Endometrium (tissue), 2 donors: ENCODE measurements around the gene MAN1A1.

Source experiments
- FAIRE-seq: peaks from 2 replicates; lab custom pipeline; 2012; peaks lifted over from hg19 to GRCh38; lab: Jason Lieb, UNC
- donor health status: control.
- donor health status: control.

The MAN1A1 gene

GRCh38 chr6:119233312-119233984 lies 116.1 kb downstream of the MAN1A1 start:
- FAIRE-seq: no peak

GRCh38 chr6:119231394-119231793 lies 118.2 kb downstream of the MAN1A1 start:
- FAIRE-seq: no peak

DNA sequence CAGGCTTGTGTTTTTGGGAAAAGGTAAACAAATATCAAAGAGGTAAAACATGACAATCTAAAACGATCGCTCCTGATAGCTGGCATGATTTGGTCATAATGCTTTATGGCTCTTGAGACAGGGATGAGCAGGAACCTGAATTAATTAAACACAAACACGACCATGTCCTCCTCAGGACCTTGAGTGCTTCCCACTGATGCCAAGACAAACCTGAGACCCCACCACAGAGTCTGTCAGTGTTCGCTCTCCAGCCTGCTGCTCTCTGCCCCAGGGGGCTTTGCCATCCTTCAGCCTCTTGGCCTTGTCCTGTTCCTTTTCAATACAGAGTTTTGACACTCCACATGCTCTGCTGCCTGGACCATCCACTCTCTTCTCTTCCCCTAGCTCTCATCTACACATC lies 119.4 kb downstream of the MAN1A1 start:
- FAIRE-seq: no peak

DNA sequence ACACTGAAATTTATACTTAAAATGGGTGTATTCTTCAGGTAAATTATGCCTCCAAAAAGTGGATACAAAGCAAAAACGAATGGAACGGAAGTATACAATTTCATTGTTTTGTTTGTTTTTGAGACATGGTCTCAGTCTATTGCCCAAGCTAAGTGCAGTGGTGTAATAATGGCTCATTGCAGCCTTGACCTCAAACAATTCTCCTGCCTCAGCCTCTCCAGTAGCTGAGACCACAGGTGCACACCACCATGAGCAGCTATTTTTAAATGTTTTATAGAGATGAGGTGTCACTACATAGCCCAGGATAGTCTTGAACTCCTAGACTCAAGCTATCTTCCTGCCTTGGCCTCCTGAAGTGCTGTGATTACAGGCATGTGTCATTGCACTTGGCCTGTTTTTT lies 122.2 kb downstream of the MAN1A1 start:
- no peak for FAIRE-seq

GRCh38 chr6:119226089-119226488 lies 123.5 kb downstream of the MAN1A1 start:
- FAIRE-seq: no peak

DNA sequence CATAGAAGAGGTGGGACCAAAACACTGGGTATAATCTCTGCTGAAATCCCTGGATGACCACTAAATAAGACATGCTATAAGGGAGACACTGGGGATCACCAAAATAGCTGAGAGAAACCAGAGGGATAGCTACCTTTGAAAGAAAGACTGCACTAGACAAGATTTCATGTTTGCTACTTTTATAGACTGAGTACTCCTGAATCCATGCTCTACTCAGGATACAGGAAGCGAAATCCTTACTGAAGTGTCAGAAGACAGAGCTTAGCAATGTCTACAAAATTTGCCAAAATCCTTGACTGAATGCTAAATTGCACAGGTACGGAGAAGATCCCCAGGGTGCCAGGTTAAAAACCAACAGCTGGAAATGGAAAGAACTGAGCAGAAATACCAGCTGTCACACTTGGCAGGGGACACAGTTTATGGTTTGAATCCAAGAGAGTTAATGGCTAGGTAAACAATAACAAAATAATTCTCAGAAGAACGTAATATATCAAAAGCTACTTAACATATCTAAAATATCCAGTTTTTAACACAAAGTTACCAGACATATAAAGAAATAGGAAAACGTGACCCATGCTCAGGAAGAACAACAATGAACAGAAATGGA lies 125.4 kb downstream of the MAN1A1 start:
- FAIRE-seq: no peak

GRCh38 chr6:119220452-119220851 lies 129.1 kb downstream of the MAN1A1 start:
- no peak for FAIRE-seq

- FAIRE-seq: no peak
Measured at GRCh38 chr6:119218548-119218947, 131.0 kb downstream of the MAN1A1 start.

DNA sequence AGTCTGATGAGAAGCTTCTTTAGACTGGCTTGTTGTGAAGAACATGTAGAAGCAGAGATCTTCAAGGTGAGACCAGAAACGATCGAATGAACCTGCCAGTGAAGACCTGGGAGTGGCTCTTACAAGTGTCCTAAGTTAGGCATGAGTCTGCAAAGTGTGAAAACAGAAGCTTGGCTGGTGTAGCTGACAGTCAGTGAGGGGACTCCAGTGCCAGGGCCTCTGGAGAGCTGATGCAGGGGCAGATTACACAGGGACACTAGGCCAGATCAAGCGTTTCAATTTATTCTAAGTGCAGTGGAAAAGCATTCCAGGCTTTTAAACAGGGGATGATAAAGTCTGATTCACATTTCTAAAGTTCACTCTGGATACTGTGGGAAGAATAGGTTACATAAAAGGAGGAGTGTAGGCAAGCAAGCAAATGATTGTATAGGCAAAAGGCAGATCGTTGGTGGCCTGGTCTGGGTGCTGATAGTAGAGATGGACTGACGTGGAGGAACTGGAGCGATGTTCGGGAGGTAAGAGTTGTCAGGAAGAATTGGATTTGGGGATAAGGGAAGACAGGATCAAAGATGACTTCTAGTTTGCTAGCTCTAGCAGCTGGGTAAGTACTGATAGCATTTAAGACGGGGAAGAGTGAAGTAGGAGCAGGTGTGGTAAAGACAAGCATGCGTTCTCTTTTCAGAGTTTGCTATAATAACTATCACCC lies 133.5 kb downstream of the MAN1A1 start:
- FAIRE-seq: no peak

DNA sequence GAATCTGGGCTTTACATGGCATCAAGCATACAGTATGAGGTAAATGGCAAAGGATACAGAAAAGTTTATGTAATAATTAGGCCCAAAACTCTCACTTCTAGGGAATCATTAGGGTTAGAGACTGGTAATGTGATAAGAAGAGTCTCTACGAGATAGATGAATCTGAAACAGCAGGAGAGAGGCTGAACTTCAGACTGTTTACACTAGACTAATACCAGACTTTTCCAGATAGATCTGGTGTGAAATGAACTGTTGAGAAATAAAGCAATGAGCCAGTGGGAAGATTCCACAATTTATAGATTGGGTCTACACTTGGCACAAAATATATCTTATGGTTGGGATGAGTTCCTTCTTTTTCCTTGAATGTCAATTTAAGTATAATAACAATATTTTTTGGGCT lies 134.3 kb downstream of the MAN1A1 start:
- no peak for FAIRE-seq

GRCh38 chr6:119210596-119210995 lies 139.0 kb downstream of the MAN1A1 start:
- FAIRE-seq: no peak

- FAIRE-seq: no peak
Measured at GRCh38 chr6:119209452-119210205, 139.9 kb downstream of the MAN1A1 start.

GRCh38 chr6:119207971-119208725 lies 141.4 kb downstream of the MAN1A1 start:
- peak; percentile 90 for FAIRE-seq

DNA sequence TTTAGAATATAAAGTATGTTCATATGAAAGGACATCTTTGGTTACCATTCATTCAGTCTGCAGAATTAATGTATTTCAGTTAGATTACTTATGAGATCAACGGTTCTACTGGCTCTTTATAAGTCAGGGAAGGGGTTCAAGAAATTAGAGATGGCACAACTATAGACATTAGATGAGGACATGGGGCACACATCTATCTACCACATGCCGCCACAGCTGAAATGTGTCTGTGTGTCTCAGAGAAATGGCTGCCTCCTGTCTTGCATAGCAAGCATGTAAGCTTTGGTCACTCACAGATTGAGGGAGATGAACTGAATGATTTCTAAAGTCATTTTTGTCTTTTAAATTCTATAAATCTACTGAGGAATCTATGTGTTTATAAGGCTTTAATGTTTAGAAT lies 142.2 kb downstream of the MAN1A1 start:
- no peak for FAIRE-seq

DNA sequence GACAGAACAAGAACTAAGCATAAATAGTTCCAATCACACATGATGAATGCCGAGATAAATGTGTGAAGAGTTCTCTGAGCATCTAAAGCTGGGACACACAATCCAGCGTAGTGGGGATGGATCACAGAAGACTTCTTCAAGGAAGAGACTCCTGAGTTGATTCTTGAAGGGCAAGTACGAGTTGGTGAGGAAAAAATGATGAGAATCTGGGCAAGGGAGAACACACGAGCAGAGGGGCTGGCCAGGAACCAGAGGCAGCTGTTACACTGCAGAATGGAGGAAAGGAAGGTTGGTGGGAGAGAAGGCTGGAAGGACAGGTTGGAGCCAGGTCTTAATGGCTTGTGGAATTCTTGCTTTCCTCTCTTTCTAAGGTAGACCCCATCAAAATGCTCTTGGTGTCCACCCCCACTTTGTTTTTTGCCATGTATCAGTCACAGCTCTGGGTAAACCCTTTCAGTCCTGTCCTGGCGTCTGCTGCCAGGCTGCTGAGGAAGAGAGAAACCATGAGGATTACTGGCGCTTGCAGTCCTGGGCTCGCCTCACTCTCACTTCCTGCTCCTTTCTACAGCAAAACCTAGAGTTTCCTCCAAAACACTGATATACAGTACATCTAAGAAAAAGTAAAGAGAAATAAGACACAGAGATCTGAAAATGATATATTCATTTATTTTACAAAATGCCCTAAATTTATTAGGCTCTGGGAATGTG lies 143.5 kb downstream of the MAN1A1 start:
- FAIRE-seq: no peak

DNA sequence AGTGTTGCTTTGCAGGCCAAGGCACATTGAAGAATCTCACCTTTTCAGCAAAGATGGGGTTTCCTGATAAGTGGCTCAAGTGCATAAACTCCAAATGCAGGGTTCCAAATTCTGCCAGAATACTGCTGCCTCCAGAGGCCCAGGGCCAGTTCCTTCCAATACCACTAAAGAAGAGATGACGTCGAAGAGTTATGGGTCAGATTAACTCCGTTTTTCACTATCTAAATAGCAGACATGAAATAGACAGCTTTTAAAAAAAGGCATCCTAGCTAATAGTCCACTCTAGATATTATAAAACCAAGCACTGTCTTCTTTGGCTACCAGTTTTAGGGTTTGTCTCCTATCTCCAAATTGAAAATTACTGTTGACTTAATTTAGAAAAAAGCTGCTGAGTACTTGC lies 144.8 kb downstream of the MAN1A1 start:
- FAIRE-seq: no peak

GRCh38 chr6:119201480-119201879 lies 148.1 kb downstream of the MAN1A1 start:
- no peak for FAIRE-seq

- no peak for FAIRE-seq
Measured at GRCh38 chr6:119200512-119201175, 148.9 kb downstream of the MAN1A1 start.

DNA sequence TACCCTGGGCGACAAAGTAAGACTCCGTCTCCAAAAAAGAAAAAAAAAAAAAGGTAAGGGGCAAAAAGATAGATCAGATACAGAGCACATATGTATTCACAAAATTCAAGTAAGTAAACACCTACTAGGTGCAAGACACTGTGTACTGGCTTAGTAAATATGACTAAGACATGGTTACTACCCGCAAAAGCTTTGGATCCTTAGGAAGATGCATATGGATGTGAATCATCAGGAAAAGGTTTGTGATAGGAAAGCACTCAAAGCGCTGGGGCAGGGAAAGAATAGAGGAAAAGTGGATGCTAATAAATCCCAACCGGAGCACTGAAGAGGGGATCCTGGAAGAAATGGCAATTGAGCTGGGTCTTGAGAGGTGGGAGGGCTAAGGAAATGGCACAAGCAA lies 152.3 kb downstream of the MAN1A1 start:
- no peak for FAIRE-seq

- no peak for FAIRE-seq
Measured at GRCh38 chr6:119196715-119197114, 152.8 kb downstream of the MAN1A1 start.

- FAIRE-seq: no peak
Measured at GRCh38 chr6:119195848-119196247, 153.7 kb downstream of the MAN1A1 start.
